Measurements from ENCODE around the gene SFXN5.

The SFXN5 gene

DNA sequence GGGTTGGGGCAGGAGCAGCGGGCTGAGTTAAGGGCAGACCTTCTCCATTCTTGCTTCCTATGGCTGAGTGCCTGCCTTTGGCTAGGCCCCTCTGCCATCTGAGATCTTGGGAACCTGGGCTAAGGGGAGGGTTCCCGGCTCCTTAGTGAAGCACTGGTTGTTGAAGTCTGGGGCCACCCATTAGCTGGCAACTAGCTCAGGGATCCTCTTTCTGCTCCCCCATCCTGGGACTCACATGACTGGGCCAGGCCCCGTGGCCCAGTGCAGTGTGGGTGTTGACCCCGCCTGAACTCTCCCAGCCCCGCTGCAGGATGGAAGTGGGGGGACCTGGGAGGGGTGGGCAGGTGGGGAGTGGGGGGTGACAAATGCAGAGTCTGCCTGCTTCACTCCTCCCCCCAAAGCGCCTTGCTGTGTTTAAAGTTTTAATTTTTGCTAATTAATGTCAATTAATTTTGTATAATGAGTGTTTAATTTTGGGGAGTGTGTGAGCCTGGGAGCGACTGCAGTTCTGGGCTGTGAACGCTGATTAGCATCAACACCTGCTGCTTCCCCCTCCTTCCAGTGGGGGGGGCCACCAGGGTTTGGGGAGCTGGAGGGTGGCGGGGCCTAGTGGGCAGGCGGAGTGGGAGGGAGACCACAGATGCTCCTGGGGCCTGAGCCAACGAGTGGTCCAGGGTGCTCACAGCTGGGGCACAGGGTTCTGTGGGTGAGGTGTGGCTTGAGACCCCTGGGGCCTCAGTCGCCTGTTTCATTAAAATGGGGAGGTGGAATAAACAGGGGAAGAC is 99.0 kb downstream of the SFXN5 start:
- no peak for DNase-seq

DNA sequence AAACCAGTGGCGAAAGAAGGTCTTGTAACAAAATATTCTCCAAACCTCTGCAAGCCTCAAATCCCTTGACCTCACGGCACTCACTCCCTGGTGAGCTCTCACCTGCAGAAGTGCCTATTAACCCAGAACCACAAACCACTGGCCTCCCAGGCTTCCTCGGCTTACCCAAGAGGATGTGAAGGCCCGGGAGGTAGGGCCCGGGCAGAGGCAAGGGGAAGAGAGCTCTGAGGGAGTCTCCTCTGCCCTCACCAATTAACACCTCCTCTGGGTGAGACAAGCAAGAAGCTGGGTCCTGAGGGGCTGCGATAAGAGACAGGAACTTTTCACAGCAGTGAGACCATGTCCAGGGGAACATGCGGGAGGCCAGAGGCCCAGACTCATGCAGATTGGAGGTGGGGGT is 100.5 kb downstream of the SFXN5 start:
- no peak for DNase-seq

DNA sequence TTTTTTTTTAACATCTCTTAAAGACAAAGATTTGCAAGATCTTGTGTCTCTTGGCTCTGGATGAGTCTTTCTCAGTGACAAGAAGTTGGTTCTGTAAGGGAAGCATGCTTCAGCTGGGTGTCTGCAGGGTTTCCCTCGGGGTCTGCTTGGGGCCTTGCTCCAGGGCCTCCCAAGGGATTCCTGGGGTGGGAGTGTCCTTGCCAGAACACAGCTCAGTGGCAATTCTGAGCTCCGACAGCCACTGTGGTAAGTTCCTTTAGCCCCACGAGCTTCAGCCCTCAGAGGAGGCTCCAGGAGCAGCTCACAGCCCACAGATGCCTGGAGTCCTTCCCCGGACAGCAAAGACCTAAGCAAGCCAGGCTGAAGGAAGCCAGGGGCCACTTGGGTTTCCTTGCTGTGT is 101.8 kb downstream of the SFXN5 start:
- no peak for DNase-seq

DNA sequence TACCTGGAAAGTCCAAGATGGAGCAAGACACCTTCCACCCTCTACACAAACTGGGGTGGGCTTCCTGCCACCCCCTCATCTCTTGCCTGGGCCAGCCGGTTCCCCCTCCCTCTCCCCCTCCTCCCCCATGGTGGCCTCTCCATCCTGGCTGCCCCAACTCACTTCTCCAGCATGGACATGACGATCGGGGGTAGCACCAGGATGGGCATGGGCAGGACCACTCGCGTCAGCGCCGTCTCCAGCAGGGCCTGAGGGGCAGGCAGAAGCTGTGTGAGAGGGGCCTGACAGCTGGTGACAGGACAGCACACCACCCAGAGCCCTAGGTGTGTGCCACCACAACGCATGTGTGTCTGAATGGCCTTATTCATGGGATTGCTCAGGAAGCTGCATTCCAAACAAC is 103.2 kb downstream of the SFXN5 start:
- DNase-seq, result no peak

DNA sequence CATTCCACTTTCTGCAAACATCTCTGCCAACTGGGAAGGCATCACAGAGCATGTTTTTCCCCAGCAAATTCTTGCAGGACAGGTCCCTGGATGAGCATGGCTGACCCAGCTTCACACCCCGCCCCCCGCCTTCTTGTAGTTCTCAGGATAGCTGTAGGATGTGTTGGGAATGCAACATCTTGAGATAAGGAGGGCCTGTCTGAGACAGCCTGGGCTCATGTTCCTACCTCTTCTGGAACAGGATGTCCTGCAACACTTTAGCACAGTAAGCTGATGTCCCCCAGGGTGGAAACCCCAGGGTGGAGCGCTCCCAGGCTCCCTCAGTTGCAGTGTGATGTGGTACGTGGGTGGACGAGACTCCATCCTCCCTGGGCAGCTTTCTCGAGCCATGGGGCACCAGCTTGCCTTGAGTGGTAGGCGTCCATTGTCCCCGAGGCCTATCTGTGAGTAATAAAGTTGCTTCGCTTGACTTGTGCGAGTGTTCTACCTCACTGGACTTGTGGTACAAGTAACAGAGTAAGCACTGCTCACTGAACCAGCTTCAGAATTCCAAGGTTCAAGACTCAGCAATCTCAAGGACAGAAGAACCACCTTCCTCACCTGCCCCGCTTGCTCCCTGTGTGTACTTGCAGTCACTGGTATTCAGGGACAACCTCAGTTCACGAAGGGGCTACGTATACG is 105.6 kb downstream of the SFXN5 start:
- no peak for DNase-seq

DNA sequence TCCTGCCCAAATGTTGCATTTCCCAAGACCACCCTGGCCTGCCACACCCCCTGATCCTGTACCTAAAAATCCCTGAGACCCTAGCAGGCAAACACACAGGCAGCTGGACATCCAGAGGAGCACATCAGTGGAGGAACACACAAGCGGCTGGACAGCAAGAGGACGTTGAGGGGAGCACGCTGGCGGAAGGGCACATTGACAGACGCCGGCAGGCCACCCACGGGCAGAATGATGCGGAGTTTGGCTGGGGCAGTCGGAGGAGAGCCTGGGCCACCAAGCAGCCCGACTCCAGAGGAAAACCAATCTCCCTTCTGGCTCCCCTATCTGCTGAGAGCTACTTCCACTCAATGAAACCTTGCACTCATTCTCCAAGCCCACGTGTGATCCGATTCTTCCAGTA is 106.5 kb downstream of the SFXN5 start:
- DNase-seq, result no peak

DNA sequence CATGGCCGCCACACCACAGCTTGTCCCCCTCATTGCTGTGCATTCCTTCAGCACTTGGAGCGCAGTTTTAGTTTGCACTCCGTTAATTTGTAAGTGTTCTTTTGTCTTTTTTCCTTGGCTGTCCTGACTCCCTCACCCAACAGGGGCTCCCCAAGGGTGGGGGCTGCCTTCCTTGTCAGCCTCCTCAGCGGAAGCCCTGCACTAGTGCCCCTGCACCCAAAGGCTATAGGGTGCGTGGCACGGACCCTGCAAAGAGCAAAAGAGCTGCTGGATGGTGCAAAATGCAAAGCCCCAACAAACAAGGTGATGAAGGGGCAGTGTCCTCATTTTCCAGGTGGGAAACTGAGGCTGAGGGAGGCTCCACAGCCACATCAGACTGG is 107.4 kb downstream of the SFXN5 start:
- no peak for DNase-seq

DNA sequence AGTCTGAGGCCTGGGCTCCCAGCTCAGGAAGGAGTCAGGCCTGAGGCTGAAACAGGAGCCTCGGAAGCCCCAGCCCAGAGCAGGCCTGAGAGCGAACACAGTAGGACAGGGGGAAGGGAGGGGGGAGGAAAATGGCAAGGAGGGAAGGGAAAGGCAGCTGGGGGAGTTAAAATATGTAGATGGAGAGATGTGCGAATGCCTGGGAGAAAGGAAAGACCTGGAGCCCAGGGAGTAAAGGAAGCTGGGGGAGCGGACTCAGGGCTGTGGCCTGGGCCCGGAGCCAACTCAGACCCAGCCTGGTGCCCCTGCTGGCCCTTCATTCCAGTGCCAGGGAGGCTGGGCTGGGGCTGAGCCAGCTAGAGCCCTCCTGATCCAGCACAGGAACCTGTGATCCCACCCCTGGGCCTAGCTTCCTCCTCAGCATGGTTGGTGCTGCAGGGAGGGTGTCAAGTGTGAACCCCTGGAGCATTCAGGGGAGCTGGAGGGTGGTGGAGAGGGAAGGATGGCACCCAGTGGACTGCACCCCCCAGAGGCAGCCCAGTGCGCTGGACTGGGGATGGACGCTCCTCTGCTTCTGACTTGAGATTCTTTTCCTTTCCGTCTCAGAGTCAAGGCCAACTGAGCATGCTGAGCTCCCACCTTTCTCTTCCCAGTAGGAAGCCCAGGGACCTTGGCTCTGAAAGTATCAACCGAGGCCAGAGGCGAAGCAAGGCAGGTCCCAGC is 107.9 kb downstream of the SFXN5 start:
- no peak for DNase-seq

DNA sequence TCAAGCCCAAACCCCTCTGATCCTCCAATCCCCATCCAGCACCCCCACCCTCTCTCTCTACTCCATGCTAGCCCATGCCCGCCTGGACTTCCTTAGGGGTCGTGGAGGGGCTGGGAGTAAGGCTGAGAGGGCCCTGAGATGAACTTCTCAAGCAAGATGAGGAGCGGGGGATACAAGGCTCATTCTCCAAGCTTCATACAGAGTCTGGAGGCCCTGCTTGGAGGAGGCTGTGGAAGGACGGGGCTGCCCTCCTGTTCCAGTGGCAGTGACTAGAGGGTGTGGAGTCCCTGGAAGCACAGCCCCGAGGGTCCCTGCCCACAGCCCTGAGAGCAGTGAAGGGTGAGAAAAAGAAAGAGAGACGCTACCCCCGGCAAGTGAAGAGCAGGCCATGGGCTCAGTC is 108.6 kb downstream of the SFXN5 start:
- DNase-seq, result no peak

DNA sequence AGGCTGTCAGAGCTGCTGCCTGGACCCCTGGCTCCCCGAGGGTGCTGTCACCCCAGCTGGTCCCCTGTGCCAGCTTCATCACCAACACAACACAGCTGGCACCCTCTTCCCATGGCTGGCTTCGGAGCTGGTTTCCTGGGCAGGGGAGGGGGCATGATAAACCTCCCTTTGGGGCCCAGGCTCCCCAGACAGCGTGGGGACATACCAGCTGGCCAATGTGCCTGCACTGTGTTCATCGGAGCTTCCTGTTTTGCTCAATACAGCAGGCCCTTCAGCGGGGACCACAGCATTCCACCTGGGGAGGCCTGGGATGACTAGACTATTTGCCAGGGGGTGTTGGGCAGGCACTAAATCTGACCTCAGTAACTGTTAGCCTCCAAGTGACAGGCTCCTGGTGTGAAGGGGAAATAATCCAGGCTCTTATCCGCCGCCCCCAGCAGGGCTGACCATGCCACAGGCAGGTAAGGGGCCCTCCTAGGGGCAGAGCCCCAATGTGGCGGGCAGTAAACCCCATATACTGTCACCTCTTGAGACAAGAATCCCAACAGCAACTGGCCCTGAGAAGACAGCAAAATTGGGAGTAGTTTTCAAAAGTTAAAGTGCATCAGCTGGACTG is 109.6 kb downstream of the SFXN5 start:
- no peak for DNase-seq

DNA sequence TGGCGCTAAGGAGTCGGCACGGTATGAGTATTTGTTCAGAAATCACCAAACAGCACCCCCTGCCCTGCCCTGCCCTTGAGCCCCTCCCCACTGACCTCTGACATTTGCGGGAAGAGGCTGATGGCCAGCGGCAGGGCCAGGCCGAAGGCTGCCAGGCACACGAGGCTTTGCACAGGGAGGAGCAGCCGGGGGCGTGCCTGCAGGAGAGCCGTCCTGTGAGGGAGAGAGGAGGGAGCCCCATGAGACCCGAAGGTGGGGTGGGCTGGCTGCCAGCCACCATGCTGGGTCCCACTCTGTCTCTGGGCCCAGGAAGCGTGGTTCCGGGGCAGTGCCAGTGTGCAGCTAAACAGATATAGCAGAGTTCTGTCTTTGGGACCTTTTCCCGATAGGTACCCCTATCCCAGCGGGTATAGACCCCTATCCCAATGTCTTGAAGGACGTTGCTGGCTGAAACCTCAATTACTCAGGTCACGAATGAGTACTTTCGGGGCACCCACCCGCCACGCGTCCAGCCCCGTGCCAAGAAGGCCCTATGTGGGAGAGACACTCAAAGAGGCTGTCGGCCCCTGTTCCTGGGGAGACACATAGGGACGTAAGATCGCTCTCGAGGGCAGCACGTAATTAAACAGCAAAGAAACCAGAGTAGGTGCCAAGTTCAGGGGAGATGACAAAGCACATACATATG is 110.3 kb downstream of the SFXN5 start:
- no peak for DNase-seq

DNA sequence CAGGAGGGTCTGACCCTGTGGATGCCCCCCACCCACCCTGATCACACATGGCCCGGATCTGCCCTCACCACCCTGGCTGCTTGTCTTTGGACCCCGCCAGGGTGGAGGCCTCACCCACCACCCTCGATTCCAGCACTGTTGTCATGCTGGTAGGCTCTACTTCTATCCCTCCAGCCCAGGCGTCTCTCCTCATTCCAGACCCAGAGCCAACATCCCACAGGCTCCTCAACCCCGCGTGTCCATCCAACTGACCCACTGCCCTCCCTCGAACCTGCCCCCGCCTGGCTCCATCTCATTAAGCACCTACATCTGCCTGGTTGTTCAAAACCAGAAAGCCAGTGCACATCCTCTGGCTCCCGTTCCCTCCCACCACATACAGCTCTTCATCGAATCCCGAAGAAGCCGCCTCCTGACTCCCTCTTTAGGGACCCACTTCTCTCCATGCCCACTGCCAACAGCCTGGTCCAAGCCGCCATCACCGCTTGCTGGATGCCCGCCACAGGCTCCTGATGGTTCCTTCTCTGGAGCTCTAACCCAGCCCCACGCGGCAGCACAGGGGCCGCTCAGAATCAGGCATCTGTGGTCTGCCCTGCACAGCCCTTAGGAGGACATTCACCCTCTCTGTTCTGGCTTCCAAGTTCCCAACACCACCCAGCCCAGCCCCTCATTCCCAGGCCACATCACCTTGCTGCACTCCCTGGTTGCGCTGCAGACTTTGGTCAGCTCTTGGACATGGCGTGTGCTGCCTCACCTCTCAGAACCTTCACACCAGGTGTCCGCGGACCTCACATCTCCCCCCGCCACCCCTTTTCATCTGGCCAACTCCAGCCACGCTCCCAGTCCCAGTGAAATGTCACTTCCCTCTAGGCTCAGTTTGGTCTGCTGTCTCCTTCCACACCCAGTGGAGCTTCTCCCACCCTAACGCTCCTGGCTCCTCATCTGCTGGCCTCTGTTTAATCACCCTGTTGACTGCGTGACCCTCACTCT is 111.2 kb downstream of the SFXN5 start:
- DNase-seq, result no peak

DNA sequence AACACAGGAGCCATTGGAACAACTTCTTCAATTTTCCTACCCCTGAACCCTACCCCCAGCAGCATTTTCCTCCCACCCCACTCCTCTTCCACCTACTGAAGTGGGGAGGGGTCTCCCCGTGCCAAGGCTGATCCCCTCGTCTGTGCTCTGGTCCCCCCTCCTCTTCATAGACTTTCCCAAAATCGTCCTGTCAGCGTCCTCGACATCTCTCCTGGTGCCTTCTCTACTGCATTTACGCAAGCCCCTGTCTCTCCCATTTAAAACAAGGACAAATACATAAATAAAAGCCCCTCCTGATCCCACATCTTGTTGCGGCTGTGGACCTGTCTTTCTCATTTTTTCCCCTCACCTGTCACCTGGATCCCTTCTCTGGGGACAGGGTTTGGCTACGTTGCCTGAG is 112.0 kb downstream of the SFXN5 start:
- DNase-seq, result no peak

DNA sequence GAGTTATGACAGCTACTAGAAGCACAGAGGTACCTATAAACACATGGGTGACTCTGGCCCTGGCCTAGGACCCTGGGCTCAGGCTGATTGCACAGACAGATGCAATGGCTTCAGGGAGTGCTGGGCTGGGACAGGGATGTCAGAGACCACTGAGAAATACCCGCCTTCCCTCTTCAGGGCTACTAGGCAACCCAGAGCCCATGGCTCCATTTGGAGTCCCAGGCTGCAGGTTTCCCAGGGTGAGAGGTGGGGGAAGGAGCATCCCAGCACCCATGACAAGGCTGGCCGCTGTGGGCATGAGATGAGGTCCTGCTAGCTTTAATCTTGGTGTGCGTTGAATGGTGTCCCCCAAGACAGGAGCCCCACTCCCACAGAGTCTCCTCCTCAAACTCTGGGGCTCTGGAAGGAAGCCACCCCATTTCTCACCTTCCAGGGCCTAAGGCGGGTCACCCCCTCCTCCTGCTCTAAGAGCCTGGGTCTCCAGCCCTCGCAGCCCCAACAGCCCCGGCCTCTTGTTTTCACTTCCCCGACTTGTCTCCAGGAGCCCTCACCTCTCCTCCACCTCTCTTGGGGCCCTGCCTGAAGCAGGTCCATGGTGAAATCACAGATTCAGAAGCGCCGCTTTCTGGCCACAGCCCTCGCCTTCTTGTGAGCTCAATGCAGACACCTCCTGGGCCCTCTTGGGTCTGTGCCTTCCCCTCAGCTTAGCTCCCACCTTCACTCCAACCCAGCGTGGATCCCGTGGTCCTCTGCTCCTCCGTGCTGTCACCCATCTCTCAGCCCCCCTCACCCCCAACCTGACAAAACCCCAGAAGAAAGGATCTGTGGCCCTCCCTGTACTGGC is 112.7 kb downstream of the SFXN5 start:
- no peak for DNase-seq

DNA sequence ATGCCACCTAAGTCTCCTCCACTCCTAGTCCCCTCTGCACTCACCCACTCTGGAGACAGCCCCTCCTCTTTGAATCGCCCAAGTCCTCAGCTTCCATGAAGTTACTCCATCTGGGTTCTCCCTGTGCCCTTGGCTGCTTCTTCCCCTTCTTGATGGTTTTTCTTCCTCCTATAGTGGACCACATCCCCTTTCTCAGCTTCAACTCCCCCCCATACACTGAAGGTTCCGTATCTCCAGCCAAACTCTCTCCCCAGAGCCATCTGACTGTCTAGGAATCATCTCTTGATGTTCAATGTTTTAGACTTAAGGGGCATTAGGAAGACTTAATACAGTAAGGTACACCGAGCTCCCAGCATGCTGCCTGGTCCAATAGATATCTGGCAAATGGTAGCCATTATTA is 114.6 kb downstream of the SFXN5 start:
- no peak for DNase-seq

DNA sequence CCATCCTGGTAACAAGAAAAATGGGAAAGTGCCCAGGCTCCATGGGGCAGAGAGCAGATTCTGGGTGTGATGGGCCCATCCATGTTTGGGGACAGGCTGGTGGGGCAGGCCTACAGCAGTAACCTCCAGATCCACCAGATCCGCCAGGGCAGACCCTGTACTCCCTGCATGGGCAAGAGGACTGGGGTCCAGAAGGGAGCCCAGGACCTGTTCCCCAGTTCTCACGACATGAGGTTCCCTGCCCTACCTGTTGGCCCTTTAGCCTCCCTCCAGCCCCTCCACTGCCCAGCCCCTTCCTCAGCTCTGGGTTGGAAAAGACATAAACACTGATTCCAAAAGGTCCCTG is 115.5 kb downstream of the SFXN5 start:
- no peak for DNase-seq

DNA sequence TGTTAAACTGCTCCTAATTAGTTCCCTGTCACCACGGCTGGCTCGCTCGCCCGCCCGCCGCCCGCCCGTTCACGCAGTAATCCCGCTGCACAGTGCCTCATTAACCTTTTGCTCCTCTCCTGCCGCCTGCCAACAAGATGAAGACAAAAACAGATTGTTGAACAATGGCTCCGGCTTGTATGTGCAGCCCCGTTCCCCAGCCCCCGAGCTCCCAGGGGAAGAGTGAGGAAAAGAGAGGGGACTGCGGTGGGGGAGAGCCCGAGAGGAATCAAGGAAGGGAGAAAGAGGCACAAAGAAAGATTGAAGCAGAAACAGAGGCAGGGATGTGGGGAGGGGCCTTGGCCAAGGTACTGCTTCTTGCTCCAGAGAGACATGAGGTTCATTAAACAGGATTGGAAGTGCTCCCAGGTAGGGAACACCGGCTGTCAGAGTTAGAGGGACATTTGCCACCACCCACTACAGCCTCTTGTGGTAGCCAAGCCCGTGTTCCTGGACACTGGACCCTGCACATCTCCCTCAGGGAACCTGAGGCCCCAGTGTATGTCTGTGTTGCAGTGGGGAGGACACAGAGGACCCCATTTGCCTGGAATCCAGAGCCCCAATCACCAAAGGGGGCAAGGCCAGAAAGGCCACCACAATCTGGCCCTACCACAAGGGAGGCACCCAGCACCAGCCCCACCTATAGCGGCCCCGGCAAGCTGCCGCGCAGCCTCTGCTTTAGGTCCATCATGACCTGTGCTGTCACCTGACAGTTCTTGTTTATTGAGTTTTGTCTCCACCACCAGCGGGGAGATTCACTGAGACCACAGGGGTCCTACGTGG is 116.1 kb downstream of the SFXN5 start:
- DNase-seq, result no peak

DNA sequence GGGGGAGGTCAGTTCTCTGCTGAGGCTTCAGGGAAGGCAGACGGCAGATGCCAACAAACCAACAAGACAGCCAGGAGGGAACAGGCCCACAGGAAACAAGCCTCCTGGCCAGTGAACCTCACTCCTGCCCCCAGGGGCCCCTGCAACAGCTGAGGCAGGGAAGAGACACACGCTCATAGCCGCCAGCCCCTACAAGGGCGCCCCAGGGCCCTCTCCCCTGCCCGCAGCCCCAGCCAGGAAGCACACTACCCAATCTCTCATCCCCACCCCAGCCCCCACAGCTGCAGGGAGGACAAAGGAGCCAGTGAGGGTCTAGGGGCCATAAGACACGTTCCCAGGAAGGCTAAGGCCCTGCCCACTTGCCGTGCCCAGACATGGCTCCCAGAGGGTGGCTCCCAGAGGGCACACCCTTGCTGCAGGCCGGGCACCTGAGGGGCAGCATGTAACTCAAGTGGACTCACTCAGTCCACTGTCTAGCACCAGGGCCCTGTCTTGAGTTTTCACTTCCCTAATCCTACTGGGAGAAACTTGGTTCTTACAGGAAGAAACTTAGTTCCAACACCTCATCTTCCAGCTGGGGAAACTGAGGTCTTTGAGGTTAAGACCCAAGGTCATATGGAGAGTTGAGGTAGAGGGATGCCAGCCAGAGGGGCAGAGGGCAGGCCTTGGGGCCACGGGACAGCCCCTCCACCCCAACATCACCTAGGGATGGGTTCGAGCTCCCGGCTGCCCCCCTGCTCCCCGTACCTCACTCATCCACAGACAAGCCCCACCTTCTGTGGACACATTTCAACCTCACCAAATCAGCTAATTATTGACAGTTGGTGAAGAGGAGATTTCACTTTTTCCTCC is 116.9 kb downstream of the SFXN5 start:
- no peak for DNase-seq

DNA sequence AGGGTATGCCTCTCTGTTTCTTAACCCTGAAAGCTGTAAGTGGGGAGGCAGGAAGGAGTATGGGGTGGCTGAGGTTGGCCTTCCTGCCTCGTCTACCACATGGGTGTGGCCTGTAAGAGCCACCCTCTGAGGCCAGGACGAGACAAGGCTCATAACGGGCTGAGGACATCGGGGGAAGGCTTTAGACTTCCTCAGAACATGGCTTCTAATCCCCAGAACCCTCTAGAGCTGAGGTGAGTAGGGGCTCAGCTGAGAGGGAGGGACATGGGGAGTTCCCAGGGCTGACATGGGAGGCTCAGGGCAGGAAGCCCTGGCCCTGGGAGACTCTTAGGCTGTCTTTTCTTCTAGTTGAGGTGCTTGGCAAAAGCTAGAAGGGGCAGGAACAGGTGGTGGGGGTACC is 117.5 kb downstream of the SFXN5 start:
- DNase-seq, result no peak
